ENCODE data around the gene SART3.

DNA sequence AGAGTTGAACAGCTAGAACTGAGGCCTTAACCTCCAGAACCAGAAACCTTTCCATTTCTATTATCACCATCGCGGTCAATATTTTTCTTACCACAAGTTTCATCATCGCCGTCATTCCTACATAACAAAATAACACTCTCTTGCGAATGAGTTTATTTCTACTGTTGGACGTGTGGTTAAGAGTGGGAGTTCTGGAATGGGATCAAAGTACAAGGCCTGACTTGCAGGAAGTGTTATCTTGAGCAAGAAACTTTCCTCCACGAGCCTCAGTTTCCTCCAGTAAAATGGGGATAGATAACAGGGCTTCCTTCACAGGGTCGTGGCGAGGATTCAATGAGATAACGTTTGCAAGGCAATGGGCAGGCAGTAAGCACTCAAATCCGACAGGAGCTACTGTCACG is 652 bp downstream of the SART3 start:
- TF ChIP-seq, protein P1, sequence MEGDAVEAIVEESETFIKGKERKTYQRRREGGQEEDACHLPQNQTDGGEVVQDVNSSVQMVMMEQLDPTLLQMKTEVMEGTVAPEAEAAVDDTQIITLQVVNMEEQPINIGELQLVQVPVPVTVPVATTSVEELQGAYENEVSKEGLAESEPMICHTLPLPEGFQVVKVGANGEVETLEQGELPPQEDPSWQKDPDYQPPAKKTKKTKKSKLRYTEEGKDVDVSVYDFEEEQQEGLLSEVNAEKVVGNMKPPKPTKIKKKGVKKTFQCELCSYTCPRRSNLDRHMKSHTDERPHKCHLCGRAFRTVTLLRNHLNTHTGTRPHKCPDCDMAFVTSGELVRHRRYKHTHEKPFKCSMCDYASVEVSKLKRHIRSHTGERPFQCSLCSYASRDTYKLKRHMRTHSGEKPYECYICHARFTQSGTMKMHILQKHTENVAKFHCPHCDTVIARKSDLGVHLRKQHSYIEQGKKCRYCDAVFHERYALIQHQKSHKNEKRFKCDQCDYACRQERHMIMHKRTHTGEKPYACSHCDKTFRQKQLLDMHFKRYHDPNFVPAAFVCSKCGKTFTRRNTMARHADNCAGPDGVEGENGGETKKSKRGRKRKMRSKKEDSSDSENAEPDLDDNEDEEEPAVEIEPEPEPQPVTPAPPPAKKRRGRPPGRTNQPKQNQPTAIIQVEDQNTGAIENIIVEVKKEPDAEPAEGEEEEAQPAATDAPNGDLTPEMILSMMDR (IDR thresholded peaks at IDR 0.05): no peak
- TF ChIP-seq POLR2A (IDR thresholded peaks at IDR 0.05): no peak

All from heart left ventricle (tissue), 13 donors.